GM21825 (cell line): ENCODE results near the gene EIF3CL.
"Not testable (repeated sequence)": the region's sequence is repeated elsewhere in the genome, so short reads cannot be mapped to it uniquely, and the experiment has no call there.

Experiments
- ATAC-seq: cut with Tn5 transposase; IDR thresholded peaks from one replicate; pipeline ENCODE4 v1.9.1; 2021; ENCODE audit warnings: mild to moderate bottlenecking, moderate library complexity; ENCODE audit not compliant: unreplicated experiment

EIF3CL gene

DNA sequence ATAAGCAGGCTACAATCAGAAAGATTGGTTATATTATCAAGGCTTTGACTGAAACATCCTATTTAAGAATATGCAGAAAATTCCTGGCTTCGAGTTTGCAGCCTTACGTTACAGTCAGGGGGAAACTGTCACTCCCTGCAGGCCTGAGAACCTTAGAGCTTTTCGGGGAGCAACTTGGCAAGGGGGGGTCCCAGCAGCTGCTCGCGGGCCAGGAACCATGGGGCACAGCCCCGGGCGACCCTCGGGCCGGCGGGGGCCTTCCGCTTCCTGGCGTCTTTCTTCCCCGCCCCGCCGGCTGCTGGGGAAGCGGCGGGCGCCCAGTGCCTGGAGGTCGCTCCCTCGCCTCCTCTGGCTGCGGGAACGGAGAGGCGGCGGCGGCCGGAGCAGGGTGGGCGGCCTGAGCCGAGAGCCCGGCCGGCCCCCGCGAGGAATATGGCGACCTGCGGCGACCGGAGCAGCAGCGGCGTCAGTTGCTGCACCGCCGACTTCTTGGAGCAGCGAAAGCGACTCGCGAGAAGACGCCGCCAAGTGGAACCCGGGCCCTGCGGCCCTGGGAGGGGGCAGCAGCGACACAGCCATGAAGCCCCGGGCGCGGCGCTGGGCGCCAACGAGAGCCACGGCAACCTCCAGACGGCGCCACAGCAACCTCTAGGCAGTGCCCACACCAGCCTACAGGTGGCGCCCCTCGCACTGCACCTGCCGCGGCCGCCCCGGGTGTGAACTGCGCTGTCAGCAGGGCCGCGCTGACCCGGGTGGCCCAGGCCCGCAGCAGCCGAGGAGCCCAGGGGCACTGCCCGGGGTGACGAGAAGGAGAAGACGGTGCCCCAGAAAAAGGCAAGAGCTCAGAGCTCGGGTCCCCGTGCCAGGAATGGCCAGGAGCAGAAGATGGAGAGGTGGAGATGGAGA, 39.1 kb downstream of the EIF3CL start:
- ATAC-seq = peak; percentile 95

DNA sequence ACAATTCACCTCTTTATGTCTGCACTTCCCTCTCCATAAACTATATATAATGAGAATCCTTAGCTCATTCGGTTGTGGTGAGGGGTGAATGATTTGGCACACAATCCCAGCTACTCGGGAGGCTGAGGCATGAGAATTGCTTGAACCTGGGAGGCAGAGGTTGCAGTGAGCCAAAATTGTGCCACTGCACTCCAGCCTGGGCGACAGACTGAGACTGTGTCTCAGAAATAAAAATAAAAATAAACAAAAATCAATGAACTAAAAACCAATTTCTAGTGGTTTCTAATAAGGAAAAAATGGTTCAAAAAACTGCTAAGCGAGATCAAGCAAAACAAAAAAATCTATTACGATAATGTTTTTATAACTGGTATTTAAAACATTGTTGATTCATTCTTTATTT, 40.2 kb downstream of the EIF3CL start, which contains the start of gene NPIPB6:
NPIPB6 (minus strand) TSS at position 101 of the 400 bp plus-strand sequence. CDS start 686 bp downstream, outside the sequence.
- not testable (repeated sequence) for ATAC-seq

- not testable (repeated sequence) for ATAC-seq
Measured at GRCh38 chr16:28362600-28362999, 41.0 kb downstream of the EIF3CL start.

DNA sequence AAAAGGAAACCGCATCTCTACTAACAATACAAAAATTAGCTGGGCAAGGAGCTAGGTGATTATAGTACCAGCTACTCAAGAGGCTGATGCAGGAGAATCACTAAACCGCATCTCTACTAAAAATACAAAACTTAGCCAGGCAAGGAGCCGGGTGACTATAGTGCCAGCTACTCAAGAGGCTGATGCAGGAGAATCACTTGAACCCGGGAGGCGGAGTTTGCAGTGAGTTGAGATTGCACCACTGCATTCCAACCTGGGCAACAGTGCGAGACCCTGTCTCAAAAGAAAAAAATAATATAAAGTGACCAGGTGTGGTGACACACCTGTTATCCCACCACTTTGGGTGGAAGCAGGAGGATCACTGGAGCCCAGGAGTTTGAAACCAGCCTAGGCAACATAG, 65.4 kb downstream of the EIF3CL start:
- not testable (repeated sequence) for ATAC-seq

GRCh38 chr16:28336940-28337710, 66.5 kb downstream of the EIF3CL start:
- ATAC-seq = not testable (repeated sequence)

DNA sequence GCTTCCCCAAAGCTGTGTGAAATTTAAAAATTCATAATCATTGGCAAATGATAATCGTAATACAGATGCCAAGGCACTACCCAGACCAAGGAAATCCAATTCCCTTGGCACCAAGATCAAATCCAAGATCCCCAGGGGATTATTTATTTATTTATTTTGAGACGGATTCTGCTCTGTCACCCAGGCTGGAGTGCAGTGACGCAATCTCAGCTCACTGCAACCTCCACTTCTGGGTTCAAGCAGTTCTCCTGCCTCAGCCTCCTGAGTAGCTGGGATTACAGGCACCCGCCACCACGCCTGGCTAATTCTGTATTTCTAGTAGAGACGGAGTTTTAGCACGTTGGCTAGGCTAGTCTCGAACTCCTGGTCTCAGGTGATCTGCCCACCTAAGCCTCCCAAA, 68.0 kb downstream of the EIF3CL start:
- ATAC-seq = not testable (repeated sequence)

GRCh38 chr16:28332632-28333031, 71.0 kb downstream of the EIF3CL start:
- ATAC-seq = not testable (repeated sequence)

DNA sequence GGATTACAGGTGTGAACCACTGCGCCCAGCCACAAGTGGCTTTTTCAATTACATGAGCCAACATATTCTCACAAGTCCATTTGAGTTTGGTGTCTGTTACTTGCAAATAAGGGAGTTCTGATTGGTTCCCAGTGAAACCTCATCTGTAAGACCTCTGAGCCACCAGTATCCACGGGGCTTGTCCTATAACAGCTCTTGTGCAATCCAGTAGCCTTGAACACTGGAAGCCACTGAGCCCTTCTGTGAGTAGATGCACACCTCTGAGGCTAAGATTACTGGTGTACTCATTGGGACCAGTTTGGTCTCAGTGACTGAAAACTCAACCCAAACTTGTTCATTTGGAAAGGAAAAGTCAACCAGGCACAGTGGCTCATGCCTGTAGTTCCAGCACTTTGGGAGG, 72.7 kb downstream of the EIF3CL start:
- not testable (repeated sequence) for ATAC-seq

DNA sequence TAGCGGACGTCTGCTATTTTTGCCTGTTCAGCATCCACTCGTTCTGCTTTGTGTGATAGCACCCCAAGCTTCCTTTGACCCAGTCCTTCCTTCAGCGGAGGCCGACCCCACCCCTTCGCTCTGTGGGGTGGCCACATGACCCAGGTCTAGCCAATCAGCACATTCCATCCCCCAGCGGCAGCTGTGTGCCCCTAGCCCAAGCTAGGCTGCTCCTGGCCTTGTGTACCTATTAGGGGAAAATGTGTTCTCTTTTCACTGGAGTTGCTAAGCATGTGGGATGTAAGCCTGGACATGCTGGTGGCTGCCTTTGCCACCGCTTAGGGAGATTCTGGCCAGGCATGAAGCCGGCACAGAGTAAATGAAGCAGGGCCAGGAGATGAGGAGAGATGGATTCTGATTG, 73.4 kb downstream of the EIF3CL start:
- not testable (repeated sequence) for ATAC-seq
